Stimulated activated CD4-positive, alpha-beta T cell treated with anti-CD3 and anti-CD28 coated beads, Interleukin-1b, Interleukin-23, amount 100 ng/mL, for 4 hours (primary cell): ENCODE measurements around the gene DAB1.
"Not testable (repeated sequence)": the region's sequence is repeated elsewhere in the genome, so short reads cannot be mapped to it uniquely, and the experiment has no call there.

ENCODE experiments used
- DNase-seq, 2 donors: peaks; one replicate each; pipeline ENCODE4 v3.0.0-alpha.2; 2020; ENCODE audit warnings: low read depth in 2 of 2

The DAB1 gene

DNA sequence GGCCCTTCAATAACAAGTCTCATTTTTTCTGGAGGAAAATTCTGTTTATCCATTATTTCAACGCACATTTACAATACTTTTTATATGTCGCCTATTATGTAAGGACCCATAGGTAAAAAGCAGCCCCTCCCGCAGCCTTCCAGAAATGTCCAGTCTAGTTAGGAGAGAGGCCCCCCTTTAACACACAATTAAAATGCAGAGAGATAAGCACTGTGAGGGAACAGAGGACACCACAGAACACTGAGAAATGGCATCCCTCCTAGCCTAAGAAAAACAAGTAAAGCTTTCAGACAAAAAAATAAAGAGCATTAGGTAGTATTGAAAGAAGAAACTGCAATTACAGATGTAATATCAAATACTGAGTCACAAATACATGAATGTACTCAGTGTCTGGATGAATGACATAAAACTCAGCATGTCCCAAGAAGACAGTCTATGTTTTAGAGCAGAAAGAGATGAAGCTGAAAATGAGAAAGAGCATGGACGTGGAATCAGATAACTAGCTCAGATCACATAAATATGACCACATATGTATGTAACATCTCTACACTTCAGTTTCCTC is 62.9 kb downstream of the DAB1 start:
- DNase-seq = no peak

DNA sequence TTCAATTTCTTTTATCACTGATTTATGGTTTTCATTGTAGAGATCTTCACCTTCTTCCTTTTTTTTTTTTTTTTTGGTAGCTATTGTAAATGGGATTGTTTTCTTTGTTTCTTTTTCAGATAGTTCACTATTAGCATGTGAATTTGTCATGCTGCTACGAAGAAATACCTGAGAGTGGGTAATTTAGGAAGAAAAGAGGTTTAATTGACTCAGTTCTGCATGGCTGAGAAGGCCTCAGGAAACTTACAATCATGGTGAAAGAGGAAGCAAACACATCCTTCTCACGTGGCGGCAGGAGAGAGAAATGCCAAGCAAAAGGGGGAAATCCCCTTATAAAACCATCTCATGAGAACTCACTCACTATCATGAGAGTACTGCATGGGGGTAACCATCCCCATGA is 66.4 kb downstream of the DAB1 start:
- no peak for DNase-seq

DNA sequence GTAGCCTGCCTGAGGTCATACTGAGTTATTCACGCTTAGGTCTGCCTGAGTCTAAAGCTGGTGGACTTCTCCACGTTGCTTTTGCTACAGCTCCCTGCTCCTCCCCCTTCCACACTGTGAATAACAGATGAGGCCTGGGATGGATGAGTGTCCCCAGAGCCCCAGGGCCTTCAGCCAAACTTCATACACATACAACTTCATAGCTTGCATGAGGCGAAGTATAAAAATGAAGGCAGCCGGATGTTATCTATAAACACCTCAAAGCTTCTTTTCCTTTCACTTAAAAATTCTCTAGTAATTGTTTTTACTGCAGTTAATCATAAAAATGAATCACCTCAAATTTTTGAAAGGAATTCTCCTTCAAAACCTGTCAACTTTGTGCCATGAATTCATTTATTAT is 70.2 kb downstream of the DAB1 start:
- no peak for DNase-seq

DNA sequence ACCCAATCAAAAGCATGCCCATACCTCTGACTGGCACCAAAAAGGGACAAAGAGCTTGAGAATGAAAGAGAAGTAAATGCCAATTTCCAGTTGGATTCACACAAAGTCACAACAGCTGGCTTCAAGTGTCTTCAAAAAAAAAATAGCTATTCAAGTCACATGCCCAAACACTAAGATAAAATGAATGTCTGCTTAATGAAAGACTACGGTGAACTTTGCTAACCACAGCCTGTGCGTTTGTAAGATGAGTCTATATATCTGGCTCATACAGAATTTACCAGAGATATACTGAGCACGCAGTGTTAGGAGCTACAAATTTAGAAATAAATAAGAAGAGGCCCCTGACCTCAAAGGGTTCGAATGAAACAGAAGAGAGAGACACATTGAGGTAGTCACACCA is 73.2 kb downstream of the DAB1 start:
- no peak for DNase-seq

DNA sequence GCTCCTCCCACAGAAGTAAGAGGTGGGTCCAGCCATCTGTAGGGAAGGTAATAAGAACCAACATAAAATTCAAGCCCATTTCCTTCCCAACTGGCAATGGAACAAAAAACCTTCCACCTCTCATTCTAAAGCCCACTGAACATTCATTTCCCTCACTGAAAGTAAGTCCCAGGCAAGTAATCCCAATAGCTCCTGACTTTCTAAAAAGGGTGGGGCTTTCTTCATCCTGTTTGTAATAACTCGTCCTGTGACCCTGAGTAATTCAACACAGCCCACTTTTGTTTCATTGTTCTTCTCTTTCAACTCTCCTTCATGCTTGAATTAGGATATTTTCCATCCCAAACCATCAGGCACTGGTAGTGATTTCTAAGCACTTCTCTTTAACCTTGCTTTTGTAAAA is 74.9 kb downstream of the DAB1 start:
- DNase-seq = no peak

DNA sequence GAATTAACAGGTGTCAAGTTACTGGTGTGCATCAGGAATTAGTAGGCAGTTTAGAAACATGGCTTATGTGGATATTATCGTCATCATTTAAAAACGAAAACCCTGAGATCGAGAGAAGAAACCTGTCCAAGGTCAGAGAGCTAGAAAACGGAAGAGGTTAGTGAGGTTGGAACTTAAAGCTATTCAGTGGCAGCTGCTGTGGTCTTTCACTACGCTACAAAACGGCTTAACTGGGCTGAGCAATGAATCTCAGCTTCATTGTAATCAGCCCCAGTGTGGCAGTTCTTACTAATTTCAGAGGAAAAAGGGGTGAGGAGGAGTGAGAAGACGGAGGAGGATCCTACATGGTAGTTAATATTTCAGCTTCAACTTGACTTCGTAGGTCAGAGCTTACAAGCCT is 77.9 kb downstream of the DAB1 start:
- DNase-seq = no peak

DNA sequence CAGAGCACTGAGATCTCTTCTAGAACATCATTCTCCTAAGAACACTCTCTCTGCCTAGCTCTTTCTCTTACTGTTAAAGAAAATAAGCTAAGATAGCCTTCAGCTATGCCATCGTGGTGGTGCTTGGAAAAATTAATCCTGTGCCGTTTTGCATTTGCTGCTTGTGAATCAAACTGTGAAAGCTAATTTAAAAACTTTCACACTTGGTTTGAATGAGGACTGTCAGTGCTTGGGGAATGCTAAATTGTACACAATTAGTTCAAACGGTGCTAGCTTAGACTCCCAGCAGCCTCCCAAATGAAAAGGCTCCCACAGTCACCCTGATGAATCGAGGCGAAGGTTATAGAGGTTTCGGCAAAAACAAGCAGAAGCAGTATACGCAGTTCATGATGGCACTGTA is 79.6 kb downstream of the DAB1 start:
- DNase-seq = no peak

DNA sequence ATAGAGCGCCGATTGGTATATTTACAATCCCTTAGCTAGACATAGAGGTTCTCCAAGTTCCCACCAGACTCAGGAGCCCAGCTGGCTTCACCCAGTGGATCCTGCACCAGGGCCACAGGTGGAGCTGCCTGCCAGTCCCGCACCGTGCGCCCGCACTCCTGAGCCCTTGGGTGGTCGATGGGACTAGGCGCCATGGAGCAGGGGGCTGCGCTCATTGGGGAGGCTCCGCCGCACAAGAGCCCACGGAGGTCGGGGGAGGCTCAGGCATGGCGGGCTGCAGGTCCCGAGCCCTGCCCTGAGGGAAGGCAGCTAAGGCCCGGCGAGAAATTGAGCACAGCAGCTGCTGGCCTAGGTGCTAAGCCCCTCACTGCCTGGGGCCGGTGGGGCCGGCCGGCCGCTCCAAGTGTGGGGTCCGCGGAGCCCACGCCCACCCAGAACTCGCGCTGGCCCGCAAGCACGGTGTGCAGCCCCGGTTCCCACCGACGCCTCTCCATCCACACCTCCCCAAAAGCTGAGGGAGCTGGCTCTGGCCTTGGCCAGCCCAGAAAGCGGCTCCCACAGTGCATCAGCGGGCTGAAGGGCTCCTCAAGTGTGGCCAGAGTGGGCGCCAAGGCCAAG is 80.5 kb downstream of the DAB1 start:
- not testable (repeated sequence) for DNase-seq

DNA sequence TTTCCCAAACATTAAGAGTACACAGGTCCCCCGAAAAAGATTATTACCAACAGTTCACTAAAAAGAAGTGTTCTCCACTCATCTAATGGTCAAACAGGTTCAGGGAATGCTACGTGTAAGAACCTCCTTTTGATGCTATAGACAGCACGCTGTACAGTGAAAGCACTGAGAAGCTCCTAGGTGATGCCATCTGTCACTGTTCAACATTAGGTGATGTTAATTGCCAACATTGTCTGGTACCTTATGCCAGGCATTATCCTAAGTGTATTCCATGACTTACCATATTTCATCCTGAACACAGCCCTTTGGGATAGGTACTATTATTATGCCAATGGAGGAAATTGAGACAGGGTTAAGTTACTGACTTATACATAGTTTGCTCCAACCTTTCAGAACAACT is 82.1 kb downstream of the DAB1 start:
- no peak for DNase-seq

DNA sequence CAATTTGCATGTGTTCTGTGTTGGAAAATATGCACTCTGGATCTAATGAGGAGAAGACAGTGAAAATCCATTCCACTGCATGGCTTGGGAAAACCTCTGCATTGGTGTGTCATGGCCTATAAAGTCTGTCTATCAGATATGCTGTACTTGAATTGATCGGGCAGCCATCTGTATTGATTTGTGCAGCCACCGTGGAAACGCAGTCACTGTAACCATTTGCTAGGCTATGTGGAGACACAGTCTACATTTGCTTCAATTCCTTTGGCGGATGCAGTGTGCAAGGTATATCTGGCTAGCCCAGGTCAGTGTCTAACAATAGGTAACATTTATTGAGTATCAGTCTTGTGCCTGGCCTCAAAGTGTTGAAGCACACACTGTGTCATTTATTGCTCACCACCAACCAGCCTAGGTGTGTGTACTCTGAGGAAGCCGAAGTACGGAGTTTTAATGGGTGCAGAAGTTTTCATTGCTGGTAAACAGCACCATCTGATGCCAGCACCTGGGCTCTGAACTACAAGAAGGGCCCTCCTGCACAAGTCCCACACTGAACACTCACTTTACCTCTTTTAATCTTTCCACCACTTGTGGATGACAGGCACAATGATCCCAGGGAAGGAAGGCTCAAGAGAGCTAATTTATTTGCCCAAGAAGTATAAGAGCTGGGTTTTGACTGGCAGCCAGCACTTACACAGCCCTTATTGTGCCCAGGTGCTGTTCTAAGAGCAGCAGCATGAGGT is 83.4 kb downstream of the DAB1 start:
- no peak for DNase-seq

DNA sequence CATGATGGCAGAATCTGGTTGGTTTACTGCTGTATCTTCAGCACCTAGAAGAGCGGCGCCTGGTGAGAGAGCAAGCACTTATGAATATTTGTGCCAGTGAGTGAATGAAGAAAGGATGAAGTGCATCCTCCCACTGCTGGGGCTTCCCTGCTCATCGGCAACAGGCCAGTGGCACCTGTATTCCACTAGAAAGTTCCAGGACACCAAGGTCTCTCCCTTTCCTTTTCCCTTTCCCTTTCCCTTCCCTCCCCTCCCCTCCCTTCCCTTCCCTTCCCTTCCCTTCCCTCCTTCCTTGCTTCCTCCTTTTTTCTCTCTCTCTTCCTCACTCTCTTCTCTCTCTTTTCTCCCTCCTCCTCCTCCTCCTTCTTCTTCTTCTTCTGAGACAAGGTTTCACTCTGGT is 86.2 kb downstream of the DAB1 start:
- no peak for DNase-seq

DNA sequence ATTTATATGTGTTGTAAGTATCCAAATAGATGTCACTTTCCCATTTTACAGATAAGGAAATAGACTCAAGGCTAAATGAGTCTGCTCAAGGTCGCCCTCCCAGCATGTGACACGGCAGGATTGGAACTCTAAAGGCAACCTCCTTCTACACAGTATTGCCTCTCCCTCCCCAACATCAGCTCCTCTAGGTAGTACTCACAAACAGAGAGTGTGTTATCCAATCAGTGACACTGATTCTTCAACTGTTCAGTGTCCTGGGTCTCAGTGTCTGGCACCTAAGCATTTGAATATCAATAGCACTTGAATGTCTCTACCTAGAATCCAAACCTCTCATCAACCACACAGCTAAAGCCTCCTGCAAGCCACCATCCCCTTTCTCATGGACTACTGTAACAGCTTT is 87.1 kb downstream of the DAB1 start:
- no peak for DNase-seq

DNA sequence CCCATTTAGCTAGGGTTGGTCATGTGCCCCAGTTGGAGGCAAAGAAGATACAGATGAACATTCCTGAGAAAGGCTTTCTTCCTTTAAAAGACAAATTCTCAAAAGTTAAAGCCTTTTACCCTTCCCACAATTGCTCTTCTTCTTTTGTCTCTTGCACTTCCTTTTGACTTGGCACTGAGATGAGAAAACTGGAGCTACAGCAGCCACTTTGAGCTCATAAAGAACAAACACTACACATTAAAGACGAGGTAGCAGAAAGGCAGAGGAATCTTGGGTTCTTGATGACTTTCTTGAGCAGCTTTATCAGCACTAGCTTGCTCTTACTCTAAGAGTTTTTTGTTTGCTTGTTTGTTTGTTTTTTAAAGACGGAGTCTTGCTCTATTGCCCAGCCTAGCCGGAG is 92.2 kb downstream of the DAB1 start:
- DNase-seq = no peak

DNA sequence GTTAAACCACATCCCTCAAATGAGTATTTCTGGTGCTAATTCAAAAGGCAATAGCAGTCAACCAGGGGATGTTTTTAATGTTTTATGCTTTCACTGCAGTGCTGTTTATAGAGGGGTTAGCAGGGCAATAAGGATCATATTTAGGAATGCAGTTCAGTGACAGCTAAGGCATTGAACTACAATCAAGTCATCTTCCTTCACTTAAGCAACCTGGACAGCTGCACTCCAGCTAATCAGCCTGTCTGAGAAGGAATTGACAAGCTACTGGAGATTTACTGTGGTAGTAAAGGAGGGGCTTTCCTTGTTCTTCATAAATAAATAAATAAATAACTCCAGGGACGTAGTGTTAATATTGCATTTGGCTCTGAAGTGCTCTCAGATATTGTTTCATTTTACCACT is 93.9 kb downstream of the DAB1 start:
- no peak for DNase-seq

DNA sequence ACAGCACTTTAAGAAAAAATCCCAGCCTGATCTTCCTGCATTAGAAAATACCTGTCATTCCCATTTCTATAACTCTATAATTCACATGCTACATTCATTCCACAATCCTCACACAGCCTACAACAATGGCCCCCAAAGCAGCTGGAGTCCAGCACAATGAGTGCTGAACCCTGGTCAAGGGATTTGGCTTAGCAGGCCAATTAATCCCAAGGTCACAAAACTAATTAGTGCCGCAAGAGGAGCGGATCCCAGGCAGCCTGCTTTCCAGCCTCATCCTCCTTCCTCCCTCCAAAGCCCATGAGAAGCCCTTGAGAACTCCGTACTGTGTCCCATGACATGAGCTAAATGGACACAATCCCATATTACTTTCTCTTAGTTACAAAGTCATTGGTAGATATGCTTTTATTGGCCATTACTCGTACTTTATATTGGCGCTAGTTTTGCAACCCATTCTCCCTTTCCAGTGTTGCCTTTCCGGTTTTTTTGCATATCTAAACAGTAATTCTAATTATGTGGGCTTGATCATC is 94.8 kb downstream of the DAB1 start:
- no peak for DNase-seq

DNA sequence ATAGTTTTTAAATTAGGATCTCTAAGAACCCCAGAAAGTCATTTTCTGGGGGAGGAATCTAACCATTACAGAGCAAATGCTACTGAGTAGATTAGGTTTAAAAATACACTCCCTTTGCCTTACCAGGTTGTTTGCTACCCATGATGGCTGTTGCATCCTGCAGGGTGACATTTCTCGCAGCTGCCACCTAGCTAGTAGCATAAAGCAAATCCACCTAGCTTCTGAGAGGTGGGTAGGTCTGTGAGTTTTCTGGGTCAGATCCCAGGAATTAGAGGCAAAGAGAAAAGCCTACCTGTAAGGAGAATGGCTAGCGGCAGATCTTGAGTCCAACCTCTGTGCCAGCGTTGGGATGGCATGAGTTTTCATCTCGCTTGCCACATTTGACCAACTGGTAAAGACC is 95.9 kb downstream of the DAB1 start:
- DNase-seq = no peak

DNA sequence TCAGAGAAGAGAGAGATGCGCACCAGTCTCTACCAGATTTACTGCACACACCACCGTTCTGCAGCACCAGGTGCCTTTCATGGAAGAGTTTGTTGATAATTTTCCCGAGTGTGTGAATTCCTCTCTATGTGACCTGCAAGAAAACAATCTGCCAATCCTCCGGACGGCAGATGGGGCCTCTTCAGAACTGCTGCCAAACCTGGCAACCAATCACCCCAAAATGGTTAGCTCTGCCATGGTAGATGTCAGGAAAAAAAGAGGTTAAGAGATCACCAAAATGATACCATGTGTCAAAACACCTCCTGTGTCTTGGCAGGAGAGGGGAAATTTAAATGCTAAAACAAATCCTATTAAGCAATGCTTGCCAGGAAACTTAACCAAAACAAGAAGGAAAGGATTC is 96.5 kb downstream of the DAB1 start:
- DNase-seq = no peak

DNA sequence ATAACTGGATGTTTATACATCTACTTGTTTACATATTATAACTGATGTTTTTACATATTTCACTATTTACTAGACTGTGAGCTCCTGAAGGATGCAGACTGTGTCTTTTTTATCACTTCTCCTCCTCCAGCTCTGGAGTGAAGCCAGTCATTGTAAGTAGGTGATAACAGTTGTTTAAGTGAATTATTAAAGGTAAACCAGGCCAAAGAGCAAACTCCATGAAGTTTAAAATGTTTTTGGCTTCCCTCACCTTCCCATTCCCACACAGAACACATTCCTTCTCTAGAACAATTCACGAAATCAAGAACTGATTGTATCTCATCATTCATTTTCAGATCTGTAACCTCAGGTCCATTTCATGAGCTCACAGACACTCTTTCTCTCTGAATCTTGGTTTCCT is 98.3 kb downstream of the DAB1 start:
- DNase-seq = no peak

DNA sequence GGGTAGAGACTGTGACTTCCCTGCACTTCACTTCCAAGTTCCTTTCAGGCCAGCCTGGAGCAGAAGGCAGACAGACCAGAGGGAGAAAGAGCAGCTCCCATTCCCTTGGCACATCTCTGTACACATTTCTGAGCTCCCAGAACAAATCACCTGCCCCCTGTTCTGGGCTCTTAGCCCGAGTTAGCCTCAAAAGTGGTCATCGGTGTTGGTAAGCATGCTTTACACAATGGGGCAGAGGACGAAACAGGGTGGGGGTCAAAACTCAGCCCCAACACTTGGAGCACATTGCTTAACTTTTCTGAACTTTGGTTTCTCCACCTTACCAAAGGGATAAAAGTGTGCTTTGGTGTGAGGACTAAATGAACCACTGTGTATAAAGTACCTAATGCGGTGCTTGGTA is 98.7 kb downstream of the DAB1 start:
- DNase-seq = no peak

DNA sequence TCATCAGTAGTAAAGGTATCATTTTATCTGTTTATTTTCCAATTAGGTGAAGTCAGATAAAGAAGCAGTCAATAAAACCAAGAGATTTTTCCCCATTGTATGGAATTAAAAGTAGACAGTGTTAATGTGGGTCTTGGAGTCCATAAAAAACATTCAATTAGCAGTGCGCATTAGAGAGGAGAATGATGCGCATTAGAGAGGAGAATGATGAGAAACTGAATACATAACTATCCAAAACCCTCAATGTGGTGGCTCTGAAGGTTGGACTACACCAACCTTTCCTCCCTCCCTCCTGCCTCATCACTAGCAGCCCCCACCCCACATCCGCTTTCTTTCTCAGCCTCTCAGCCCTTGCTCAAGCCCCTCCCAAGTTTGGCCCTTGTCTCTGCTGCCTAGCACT is 99.5 kb downstream of the DAB1 start:
- no peak for DNase-seq

DNA sequence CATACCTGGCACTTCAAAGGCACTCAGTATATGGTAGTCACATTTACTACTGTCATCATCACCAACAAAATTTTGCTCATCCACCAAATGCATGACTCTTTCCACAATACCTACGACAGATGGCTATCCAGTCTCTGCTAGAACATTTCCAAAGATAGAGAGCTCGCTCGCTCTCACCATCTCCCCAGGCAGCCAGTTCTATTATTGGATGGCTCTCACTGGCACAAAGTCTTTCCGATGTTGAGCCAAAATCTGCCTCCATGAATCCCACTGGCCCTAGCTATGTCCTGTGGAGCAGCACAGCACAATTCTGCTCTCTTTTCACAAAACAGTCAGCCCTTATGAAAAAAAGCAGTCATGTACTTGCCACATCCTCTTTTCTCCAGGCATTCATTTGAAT is 102.1 kb downstream of the DAB1 start:
- no peak for DNase-seq

DNA sequence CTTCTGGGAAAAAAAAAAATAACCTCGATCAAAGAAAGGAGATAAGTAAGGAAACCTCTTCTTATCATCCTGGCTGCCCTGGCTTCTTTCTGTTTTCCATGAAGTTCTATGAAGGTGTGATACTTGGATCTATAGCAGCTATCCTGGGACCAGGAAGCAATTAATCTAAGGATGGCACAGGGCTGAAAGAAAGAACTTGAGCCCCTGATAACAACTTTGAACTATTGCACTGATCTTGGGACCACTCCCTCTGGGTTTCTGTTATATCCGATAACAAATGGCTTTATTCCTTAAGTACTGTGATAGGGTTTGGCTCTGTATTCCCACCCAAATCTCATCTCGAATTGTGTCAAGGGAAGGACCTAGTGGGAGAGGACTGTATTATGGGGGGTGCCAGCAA is 104.1 kb downstream of the DAB1 start:
- no peak for DNase-seq

DNA sequence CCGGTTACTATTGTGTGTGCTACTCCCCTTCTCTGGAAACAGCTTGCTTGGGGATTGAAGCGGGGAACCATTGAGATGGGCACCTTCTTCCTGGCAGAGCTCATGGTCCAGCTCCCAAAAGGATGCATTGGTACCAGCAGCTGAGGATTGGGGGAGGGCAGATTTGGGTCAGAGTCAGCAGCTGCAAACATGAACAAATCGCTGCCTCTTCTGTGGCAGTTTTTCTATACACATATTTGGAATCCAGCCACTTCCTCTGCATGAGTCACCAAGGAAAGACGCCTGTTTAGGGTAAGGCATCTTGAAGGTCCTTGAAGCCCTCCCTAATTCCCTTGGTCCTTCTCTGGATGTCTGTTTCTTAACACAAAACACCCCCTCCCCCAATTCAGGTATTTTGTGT is 104.7 kb downstream of the DAB1 start:
- no peak for DNase-seq
